ENCODE measurements around the gene MGAT4D.

Gene MGAT4D
- long read RNA-seq, partial matches to known transcripts: 0 of 1 reads
- long read RNA-seq, other reads (novel, unspliced or antisense): 1 of 1 reads

DNA sequence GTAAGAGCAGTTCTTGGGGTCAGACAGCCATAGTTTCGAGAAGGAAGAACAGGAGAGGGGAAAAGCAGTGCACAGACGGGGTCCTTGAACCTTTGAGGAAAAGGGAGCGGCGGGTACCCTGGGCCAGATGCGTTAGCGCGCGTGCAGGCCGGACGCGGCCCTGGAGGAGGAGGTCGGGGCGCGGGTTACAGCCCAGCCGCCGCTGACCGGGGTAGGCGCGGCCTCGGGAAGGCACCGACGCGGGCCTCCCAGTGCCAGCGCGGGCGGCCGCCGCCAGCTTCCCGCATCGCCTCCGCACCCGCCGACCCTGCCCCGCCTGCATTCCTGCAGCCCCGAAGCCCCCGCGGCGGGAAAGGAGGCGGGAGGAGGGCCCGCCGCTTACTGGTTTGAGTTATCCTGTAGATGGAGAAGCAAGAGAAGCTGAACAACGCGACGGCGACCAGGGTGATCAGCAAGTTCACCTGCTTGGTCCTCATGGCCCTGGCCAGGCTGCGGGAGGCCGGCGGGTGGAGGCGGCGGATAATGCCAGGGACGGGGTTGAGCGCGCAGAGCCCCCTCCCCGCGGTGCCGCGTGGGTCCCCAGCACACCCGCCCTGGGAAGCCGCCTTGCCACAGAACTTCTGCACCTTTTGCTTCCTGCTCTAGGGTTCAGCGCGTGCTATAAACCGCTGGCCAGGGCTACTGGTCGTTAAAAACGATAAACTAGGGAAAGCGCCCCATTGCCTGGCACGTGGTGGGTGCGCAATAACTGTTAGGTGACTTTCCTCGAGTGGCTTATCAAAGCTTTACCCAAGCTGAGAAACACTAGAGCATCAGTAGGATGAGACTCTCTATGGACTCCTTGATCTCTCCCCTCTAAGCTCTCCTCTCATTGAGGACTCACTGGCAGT lies at the start of gene MGAT4D:
MGAT4D (minus strand) TSS at position 547 of the 890 bp plus-strand sequence; CDS start at position 476, 71 bp downstream.
- Histone ChIP-seq H3K4me3 (replicated peaks; ENCODE audit: insufficient read depth, low read length) (peak within 1 kb of the TSS; percentile 23), H3K27me3 (ENCODE audit: insufficient read depth, poor library complexity, severe bottlenecking) (peaks cover 44% of the 10 kb centered on the region), H3K27ac (replicated peaks) (no peak within 1 kb of the TSS)
- no peak for DNase-seq (ENCODE audit: low read depth in 1 of 2, low spot score in 1 of 2)
- TF ChIP-seq POLR2AphosphoS5 (IDR thresholded peaks at IDR 0.05; ENCODE audit: low read depth) (no peak), SPI1 (IDR thresholded peaks at IDR 0.05; ENCODE audit: borderline replicate concordance, low read depth) (no peak), GABPA (IDR thresholded peaks at IDR 0.05; ENCODE audit: low read depth) (no peak)
- TF ChIP-seq, protein P1, sequence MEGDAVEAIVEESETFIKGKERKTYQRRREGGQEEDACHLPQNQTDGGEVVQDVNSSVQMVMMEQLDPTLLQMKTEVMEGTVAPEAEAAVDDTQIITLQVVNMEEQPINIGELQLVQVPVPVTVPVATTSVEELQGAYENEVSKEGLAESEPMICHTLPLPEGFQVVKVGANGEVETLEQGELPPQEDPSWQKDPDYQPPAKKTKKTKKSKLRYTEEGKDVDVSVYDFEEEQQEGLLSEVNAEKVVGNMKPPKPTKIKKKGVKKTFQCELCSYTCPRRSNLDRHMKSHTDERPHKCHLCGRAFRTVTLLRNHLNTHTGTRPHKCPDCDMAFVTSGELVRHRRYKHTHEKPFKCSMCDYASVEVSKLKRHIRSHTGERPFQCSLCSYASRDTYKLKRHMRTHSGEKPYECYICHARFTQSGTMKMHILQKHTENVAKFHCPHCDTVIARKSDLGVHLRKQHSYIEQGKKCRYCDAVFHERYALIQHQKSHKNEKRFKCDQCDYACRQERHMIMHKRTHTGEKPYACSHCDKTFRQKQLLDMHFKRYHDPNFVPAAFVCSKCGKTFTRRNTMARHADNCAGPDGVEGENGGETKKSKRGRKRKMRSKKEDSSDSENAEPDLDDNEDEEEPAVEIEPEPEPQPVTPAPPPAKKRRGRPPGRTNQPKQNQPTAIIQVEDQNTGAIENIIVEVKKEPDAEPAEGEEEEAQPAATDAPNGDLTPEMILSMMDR (IDR thresholded peaks at IDR 0.05; ENCODE audit: insufficient read depth, low read length): no peak

DNA sequence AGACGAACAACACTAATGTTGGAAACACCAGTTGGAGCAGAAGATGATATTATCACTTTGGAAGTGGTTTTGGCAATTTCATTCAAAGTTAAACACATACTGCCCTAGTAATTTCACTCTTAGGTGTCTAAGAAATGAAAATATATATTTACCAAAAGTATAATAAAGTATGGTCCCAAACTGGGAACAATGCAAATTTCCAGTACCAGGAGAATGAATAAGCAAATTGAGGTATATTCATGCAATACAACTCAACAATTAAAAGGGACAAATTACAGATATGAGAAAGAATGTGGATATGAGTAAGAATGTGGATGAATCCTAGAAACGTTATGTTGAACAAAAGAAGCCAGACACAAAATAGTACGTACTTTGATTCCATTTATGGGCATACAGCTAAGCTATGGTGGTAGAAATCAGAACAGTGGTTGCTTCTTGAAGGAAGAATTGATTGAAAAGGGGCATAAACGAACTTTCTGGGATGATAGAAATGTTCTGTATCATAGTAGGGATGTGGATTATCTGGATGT lies 35.9 kb upstream of the MGAT4D start:
- Histone ChIP-seq H3K27ac (replicated peaks) (no peak overlapping the region), H3K4me3 (replicated peaks; ENCODE audit: insufficient read depth, low read length) (no peak overlapping the region), H3K27me3 (ENCODE audit: insufficient read depth, poor library complexity, severe bottlenecking) (no peaks in the 10 kb centered on the region)
- DNase-seq (ENCODE audit: low read depth in 1 of 2, low spot score in 1 of 2): no peak
- TF ChIP-seq GABPA (IDR thresholded peaks at IDR 0.05; ENCODE audit: low read depth) (no peak), SPI1 (IDR thresholded peaks at IDR 0.05; ENCODE audit: borderline replicate concordance, low read depth) (no peak), POLR2AphosphoS5 (IDR thresholded peaks at IDR 0.05; ENCODE audit: low read depth) (no peak)
- TF ChIP-seq, protein P1 (IDR thresholded peaks at IDR 0.05; ENCODE audit: insufficient read depth, low read length): no peak
- TF ChIP-seq, protein P2, sequence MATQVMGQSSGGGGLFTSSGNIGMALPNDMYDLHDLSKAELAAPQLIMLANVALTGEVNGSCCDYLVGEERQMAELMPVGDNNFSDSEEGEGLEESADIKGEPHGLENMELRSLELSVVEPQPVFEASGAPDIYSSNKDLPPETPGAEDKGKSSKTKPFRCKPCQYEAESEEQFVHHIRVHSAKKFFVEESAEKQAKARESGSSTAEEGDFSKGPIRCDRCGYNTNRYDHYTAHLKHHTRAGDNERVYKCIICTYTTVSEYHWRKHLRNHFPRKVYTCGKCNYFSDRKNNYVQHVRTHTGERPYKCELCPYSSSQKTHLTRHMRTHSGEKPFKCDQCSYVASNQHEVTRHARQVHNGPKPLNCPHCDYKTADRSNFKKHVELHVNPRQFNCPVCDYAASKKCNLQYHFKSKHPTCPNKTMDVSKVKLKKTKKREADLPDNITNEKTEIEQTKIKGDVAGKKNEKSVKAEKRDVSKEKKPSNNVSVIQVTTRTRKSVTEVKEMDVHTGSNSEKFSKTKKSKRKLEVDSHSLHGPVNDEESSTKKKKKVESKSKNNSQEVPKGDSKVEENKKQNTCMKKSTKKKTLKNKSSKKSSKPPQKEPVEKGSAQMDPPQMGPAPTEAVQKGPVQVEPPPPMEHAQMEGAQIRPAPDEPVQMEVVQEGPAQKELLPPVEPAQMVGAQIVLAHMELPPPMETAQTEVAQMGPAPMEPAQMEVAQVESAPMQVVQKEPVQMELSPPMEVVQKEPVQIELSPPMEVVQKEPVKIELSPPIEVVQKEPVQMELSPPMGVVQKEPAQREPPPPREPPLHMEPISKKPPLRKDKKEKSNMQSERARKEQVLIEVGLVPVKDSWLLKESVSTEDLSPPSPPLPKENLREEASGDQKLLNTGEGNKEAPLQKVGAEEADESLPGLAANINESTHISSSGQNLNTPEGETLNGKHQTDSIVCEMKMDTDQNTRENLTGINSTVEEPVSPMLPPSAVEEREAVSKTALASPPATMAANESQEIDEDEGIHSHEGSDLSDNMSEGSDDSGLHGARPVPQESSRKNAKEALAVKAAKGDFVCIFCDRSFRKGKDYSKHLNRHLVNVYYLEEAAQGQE (IDR thresholded peaks at IDR 0.05; ENCODE audit: insufficient replicate concordance, low read depth): no peak

DNA sequence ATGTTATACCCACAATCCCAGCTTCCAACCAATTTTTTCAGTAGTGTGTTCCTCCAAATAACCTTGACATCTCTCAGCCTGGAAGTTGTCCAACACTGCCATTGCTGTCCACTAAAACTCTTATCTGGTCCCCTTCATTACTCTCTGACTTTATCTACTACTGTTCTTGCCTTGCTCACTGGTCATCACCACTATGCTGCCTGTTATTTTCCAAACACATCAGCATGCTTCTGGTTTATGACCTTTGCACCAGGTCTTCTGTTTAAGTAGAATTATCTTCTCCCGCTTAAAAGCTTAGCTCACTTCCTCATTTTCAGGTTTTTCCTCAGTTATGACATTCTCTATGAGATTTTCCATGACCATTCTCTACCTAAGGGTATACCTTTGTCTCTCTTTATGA lies 31.3 kb upstream of the MGAT4D start:
- H3K27ac ChIP-seq (replicated peaks): no peak overlapping the region
- H3K27me3 ChIP-seq (ENCODE audit: insufficient read depth, poor library complexity, severe bottlenecking): no peaks in the 10 kb centered on the region
- no peak overlapping the region for H3K4me3 ChIP-seq (replicated peaks; ENCODE audit: insufficient read depth, low read length)
- TF ChIP-seq SPI1 (IDR thresholded peaks at IDR 0.05; ENCODE audit: borderline replicate concordance, low read depth): peak; percentile 89; the same call in 1 of the 2 replicates
- TF ChIP-seq, protein P1 (IDR thresholded peaks at IDR 0.05; ENCODE audit: insufficient read depth, low read length): no peak
- no peak for DNase-seq (ENCODE audit: low read depth in 1 of 2, low spot score in 1 of 2)

DNA sequence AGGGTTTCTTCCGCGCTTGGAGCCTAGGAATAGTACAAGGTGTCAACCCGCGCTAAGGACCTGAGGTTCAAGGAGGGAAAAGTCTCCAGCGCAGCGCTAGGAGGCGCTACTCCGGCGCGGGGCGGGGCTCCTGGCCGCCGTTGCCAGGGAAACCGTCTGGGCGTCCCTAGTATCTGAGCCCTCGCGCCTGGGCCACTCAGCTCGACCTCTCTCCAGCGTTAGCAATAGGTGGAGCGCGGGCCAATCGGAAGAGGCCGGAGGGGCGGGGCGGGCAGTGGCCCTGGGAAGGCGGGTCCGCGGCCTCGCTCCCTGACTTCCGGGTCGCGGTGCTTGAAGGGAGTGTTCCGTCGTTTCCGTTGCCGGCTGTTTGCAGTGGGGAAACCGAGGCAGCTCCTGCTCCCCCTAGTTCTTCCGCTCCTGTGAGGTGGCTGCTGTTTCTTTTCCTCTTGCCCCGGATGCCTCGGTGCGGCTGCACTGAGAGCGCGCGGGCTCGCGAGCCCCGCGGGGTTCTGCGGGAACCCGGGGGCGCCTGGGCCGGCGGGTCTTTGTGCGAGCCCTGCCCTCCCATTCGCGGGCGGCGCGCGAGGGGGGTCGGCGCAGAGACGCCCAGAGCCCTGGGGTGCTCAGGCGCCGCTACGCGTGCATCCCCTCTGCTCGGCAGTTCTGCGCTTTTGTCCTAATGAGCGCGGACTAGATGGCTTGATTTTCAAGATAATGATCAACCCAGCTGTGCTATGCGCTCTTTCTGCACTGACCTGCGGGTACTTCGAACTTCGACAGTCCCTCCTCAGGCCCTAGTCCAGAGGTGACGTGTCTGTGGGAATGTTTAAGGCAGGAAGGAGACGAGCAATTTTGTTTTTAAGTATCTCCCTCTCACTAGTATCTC lies 26.0 kb upstream of the MGAT4D start, which contains the start of gene ELMOD2:
ELMOD2 (plus strand) TSS at position 312 of the 886 bp plus-strand sequence. CDS start 1,261 bp downstream, outside the sequence.
- peak within 1 kb of the TSS; percentile 62 for H3K4me3 ChIP-seq (replicated peaks; ENCODE audit: insufficient read depth, low read length)
- TF ChIP-seq, protein P2 (IDR thresholded peaks at IDR 0.05; ENCODE audit: insufficient replicate concordance, low read depth): no peak
- peak; percentile 87 for TF ChIP-seq GABPA (IDR thresholded peaks at IDR 0.05; ENCODE audit: low read depth)
- TF ChIP-seq POLR2AphosphoS5 (IDR thresholded peaks at IDR 0.05; ENCODE audit: low read depth): peak; percentile 83; the same call in 1 of the 2 replicates
- TF ChIP-seq SPI1 (IDR thresholded peaks at IDR 0.05; ENCODE audit: borderline replicate concordance, low read depth): no peak
- TF ChIP-seq, protein P1 (IDR thresholded peaks at IDR 0.05; ENCODE audit: insufficient read depth, low read length): peak; percentile 87
- peak within 1 kb of the TSS; percentile 58 for H3K27ac ChIP-seq (replicated peaks)
- no peaks in the 10 kb centered on the region for H3K27me3 ChIP-seq (ENCODE audit: insufficient read depth, poor library complexity, severe bottlenecking)
- peak; percentile 87 to 98 for DNase-seq (ENCODE audit: low read depth in 1 of 2, low spot score in 1 of 2)
